ENCODE data around the gene UST. TPM values are rescaled to one million over a fixed set of nuclear protein-coding genes. Genes with fewer than 3 reads are reported as not detected.
A peak's percentile ranks its signal among the peaks of the same experiment; 100 is the strongest.

UST gene
- total RNA-seq, 1 donor from 2014 or later = 9.7 TPM

- Mint-ChIP-seq H3K27me3 (peaks cover 36% of the 10 kb centered on the region), H3K27ac (peak overlapping the region; percentile 92)
Observed at GRCh38 chr6:148745926-148746325, 904 bp upstream of the UST start.

GRCh38 chr6:148747145-148747470 is 278 bp downstream of the UST start:
- Mint-ChIP-seq H3K27me3 (peaks cover 31% of the 10 kb centered on the region), H3K36me3 (no peaks in the 10 kb centered on the region), H3K9me3 (no peaks in the 10 kb centered on the region), H3K4me1 (ENCODE audit: unreplicated experiment) (peaks cover 19% of the 10 kb centered on the region), H3K4me3 (peak overlapping the region; percentile 91), H3K27ac (peak overlapping the region; percentile 92)
- no peak for TF ChIP-seq CTCF (conservative IDR thresholded peaks at IDR 0.05)
- DNase-seq (ENCODE audit: extremely low spot score, unreplicated experiment) = peak; percentile 75

More at GRCh38 chr6:148745926-148746325, 904 bp upstream of the UST start:
- no peak for DNase-seq (ENCODE audit: extremely low spot score, unreplicated experiment)
- TF ChIP-seq CTCF (conservative IDR thresholded peaks at IDR 0.05) = no peak
- H3K4me1 Mint-ChIP-seq (ENCODE audit: unreplicated experiment) = peaks cover 19% of the 10 kb centered on the region
- no peaks in the 10 kb centered on the region for H3K36me3 Mint-ChIP-seq
- no peaks in the 10 kb centered on the region for H3K9me3 Mint-ChIP-seq
- peak overlapping the region; percentile 91 for H3K4me3 Mint-ChIP-seq

GRCh38 chr6:148747471-148748165 is 788 bp downstream of the UST start:
- H3K27me3 Mint-ChIP-seq = peaks cover 31% of the 10 kb centered on the region
- H3K9me3 Mint-ChIP-seq = no peaks in the 10 kb centered on the region
- peak; percentile 75 for DNase-seq (ENCODE audit: extremely low spot score, unreplicated experiment)
- H3K36me3 Mint-ChIP-seq = no peaks in the 10 kb centered on the region
- peaks cover 19% of the 10 kb centered on the region for H3K4me1 Mint-ChIP-seq (ENCODE audit: unreplicated experiment)
- no peak overlapping the region for H3K27ac Mint-ChIP-seq
- TF ChIP-seq CTCF (conservative IDR thresholded peaks at IDR 0.05) = no peak
- peak overlapping the region; percentile 91 for H3K4me3 Mint-ChIP-seq

- no peak overlapping the region for H3K27ac Mint-ChIP-seq
- peaks cover 14% of the 10 kb centered on the region for H3K4me1 Mint-ChIP-seq (ENCODE audit: unreplicated experiment)
- no peaks in the 10 kb centered on the region for H3K9me3 Mint-ChIP-seq
- no peak for TF ChIP-seq CTCF (conservative IDR thresholded peaks at IDR 0.05)
- no peaks in the 10 kb centered on the region for H3K36me3 Mint-ChIP-seq
- H3K27me3 Mint-ChIP-seq = peaks cover 27% of the 10 kb centered on the region
- no peak for DNase-seq (ENCODE audit: extremely low spot score, unreplicated experiment)
- H3K4me3 Mint-ChIP-seq = peak overlapping the region; percentile 59
Observed at GRCh38 chr6:148749674-148750073, 2.8 kb downstream of the UST start.

GRCh38 chr6:148750838-148751792 is 4.3 kb downstream of the UST start:
- peak overlapping the region; percentile 50 for H3K4me3 Mint-ChIP-seq
- H3K36me3 Mint-ChIP-seq = no peaks in the 10 kb centered on the region
- peaks cover 5% of the 10 kb centered on the region for H3K4me1 Mint-ChIP-seq (ENCODE audit: unreplicated experiment)
- peaks cover 24% of the 10 kb centered on the region for H3K27me3 Mint-ChIP-seq
- no peak for TF ChIP-seq CTCF (conservative IDR thresholded peaks at IDR 0.05)
- H3K9me3 Mint-ChIP-seq = no peaks in the 10 kb centered on the region
- no peak overlapping the region for H3K27ac Mint-ChIP-seq
- DNase-seq (ENCODE audit: extremely low spot score, unreplicated experiment) = no peak
